GM10266 (cell line): ENCODE measurements around the gene MBNL2.

Experiments used
- DNase-seq: peaks from one replicate; pipeline ENCODE4 v3.0.0; 2012; ENCODE audit errors: extremely low spot score
- CTCF ChIP-seq: IDR thresholded peaks from 2 replicates; pipeline ENCODE4 v1.5.1; 2012; ENCODE audit warnings: mild to moderate bottlenecking, low read depth; ENCODE audit not compliant: control insufficient read depth, insufficient read depth; ENCODE audit errors: missing control alignments

MBNL2 gene

GRCh38 chr13:97273341-97273831 lies 51.3 kb downstream of the MBNL2 start:
- TF ChIP-seq CTCF, result no peak
- DNase-seq, result no peak

DNA sequence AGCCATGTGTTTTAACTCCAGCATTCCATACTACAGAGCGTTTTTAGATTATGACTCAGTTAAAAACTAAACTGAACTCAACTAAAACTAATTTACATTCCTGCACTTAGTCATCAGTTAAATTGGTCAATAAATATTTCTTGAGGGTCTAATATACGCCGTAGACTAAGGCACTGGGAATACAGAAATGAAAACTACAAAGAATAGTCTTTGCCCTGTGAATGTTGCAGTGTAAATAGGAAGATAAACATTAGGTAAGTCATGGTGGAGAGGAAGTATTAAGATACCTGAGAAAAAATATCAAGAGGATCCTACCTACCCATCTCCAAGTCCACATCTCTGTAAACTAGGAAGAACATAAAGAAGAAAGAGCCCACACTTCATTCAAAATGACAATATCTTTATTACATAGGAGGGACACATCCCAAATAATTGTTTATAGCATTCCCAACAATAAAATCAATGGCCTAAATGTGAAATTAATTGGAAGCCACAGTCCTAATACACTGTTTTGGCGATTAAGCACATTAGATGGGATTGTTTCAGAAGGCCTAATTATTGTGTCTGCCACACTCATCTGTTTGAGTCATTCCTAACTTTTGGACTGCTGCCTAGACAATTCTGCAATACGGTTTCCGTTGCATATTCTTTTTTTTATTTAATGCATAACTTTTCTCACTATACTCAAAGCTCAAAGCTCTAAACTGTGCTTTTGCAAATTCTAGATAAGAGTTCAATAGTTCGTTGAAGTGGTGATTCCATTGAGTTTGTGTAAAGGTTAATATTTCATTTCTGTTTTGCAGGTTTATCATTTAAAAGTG lies 52.9 kb downstream of the MBNL2 start:
- no peak for DNase-seq
- TF ChIP-seq CTCF, result no peak

DNA sequence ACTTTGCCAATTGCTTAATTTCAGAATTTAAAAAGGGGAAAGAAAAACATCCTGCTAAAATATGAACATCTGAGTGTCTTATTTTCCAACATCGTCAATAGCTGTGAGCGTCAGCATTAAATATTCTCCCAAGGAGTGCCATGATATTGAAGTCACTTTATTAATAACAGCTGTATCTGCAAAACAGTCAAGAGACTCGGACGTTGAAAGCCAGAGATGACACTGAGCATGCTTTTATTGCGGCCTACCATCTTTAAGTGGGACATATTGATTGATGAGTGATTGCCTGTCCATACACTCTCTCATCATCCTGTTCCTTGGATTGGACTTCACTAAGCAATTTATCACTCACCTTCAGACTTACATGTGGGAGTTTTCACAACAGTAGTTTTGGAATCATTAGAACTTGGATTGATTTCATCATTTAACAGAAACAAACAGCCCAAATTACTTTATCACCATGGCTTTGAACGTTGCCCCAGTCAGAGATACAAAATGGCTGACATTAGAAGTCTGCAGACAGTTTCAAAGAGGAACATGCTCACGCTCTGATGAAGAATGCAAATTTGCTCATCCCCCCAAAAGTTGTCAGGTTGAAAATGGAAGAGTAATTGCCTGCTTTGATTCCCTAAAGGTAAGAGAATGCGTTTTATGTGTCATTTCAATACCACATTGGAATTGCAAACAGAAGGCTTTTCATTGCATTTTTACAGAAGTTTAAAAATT lies 53.8 kb downstream of the MBNL2 start:
- DNase-seq, result no peak
- no peak for TF ChIP-seq CTCF

DNA sequence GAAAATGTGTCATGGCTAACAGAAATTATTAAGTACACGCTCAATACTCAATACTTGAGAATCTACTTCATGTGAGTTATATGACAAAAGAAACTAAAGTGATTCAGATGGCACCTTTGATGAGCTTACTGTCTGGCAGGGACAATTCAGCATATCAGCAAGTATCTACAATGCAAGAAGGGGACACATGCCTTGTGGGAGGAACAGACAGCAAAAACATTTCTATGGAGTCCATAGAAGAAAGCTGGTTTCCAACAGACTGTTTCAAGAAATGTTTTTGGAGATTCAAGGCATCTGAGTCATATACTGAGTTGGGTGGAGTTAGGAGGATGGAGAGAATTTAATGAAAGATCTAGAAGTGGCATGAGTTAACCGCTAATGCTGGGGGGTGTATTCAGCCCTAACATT lies 54.7 kb downstream of the MBNL2 start:
- no peak for DNase-seq

DNA sequence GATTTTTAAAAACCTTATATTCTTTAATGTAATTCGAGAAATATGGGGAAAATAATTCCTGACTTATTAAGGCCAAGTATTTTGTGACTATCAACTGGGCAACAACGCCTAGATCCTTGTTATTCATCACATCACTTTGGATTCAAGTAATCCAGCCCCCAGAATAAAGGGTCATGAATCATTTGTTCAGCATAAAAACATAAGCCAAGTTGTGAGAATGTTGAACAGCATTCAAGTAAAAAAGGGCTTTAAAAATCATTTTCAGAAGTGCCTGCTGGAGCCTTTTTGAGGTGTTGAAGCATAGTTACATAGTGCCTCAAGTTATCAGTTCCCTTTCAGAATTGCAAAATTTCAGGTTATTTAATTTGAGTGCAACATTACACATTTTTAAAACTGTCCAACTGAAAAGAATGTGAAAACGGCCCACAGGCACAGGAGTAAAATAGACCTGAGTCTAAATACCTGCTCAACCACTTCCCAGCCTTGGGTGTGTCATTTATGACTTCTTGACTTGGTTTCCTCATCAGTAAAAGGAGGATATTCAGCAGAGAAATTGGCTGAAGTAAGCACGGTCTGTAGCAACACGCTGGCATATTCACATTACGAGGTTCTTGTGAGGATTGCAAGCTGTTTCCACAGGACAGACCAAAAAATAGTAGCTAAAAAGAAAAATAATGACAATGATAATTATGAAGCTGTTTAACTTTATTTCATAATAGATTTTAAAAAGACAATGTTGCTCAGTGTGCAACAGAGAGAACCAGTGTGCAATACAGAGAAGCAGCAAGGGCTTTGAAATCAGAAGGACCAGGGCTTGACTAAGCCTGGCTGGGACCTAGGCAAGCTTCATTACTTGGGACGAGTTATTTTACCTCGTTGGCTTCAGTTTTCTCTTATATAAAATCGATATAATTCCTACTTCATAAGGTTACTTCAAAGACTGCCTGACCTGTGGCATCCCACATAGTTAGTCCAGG lies 56.6 kb downstream of the MBNL2 start:
- no peak for TF ChIP-seq CTCF

More for the DNA sequence above, 54.7 kb downstream of the MBNL2 start:
- TF ChIP-seq CTCF, result no peak

DNA sequence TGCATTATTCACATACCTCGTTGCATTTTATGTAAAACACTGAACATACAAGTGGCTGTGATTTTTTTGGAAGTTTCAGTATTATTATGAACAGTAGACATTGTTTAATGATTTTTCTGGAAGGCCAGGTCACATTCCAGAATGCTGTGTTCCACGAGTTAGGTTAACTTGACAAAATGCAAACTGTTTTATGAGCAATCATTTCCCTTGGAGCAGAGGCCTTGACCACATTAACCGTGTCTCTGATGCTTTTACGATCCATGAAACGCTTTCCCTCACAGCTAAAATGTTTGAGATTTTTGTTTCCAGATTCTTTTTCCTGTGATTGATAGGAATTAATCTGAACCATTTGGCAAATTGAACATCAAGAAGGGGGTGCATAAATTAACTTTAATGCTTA lies 57.8 kb downstream of the MBNL2 start:
- TF ChIP-seq CTCF, result no peak
- DNase-seq, result no peak

More for the DNA sequence above, 56.6 kb downstream of the MBNL2 start:
- no peak for DNase-seq
